ENCODE results near the gene VPS35.
"Not testable (repeated sequence)": the region's sequence is repeated elsewhere in the genome, so short reads cannot be mapped to it uniquely, and the experiment has no call there.

Gene VPS35

GRCh38 chr16:46658925-46659324 is 30.1 kb downstream of the VPS35 start:
- DNase-seq (ENCODE audit: low spot score): no peak

- no peak for DNase-seq (ENCODE audit: low spot score)
These were observed 37.7 kb downstream of the VPS35 start for GRCh38 chr16:46651305-46651704.

GRCh38 chr16:46650254-46650623 is 38.7 kb downstream of the VPS35 start:
- DNase-seq (ENCODE audit: low spot score): no peak

GRCh38 chr16:46649588-46650253 is 39.3 kb downstream of the VPS35 start:
- no peak for DNase-seq (ENCODE audit: low spot score)

- no peak for DNase-seq (ENCODE audit: low spot score)
These were observed 40.3 kb downstream of the VPS35 start for GRCh38 chr16:46648656-46649055.

- DNase-seq (ENCODE audit: low spot score): no peak
These were observed 49.7 kb downstream of the VPS35 start for GRCh38 chr16:46638947-46639925.

- no peak for DNase-seq (ENCODE audit: low spot score)
These were observed 55.9 kb downstream of the VPS35 start for GRCh38 chr16:46632778-46633733.

GRCh38 chr16:46629331-46630219 is 59.4 kb downstream of the VPS35 start:
- no peak for DNase-seq (ENCODE audit: low spot score)

GRCh38 chr16:46627746-46628145 is 61.2 kb downstream of the VPS35 start:
- DNase-seq (ENCODE audit: low spot score): no peak

GRCh38 chr16:46626681-46627080 is 62.3 kb downstream of the VPS35 start:
- DNase-seq (ENCODE audit: low spot score): not testable (repeated sequence)

- DNase-seq (ENCODE audit: low spot score): not testable (repeated sequence)
These were observed 64.1 kb downstream of the VPS35 start for GRCh38 chr16:46624862-46625261.

- not testable (repeated sequence) for DNase-seq (ENCODE audit: low spot score)
These were observed 65.3 kb downstream of the VPS35 start for GRCh38 chr16:46623707-46624106.

GRCh38 chr16:46623246-46623645 is 65.7 kb downstream of the VPS35 start:
- DNase-seq (ENCODE audit: low spot score): not testable (repeated sequence)

- DNase-seq (ENCODE audit: low spot score): no peak
These were observed 66.9 kb downstream of the VPS35 start for GRCh38 chr16:46621934-46622676.

GRCh38 chr16:46621006-46621933 is 67.7 kb downstream of the VPS35 start, which contains the start of gene SHCBP1:
Gene SHCBP1 (minus strand): TSS chr16:46621379. CDS start chr16:46621359, 20 bp downstream.
- DNase-seq (ENCODE audit: low spot score): peak; percentile 94

- DNase-seq (ENCODE audit: low spot score): peak; percentile 33
These were observed 68.5 kb downstream of the VPS35 start for GRCh38 chr16:46620266-46621005.

GRCh38 chr16:46618516-46618915 is 70.5 kb downstream of the VPS35 start:
- DNase-seq (ENCODE audit: low spot score): no peak

GRCh38 chr16:46614006-46614405 is 75.0 kb downstream of the VPS35 start:
- no peak for DNase-seq (ENCODE audit: low spot score)

All from D341Med (cell line).